Measurements from ENCODE around the gene IQGAP1. TPM values are rescaled to one million over a fixed set of nuclear protein-coding genes. Genes with fewer than 3 reads are reported as not detected.
"Not testable (repeated sequence)": the region's sequence is repeated elsewhere in the genome, so short reads cannot be mapped to it uniquely, and the experiment has no call there.

The IQGAP1 gene
- total RNA-seq, 1 donor from 2014 or later, result 39.4 TPM

GRCh38 chr15:90402223-90402622 is 14.2 kb downstream of the IQGAP1 start:
- DNase-seq (peak; percentile 52), ATAC-seq (ENCODE audit: poor library complexity) (peak; percentile 55)
- intact Hi-C loops (cut with DNase I), result no loop called here

GRCh38 chr15:90402767-90403166 is 14.7 kb downstream of the IQGAP1 start:
- intact Hi-C loops (cut with DNase I), result no loop called here
- no peak for DNase-seq
- ATAC-seq (ENCODE audit: poor library complexity), result no peak

GRCh38 chr15:90405055-90405607 is 17.1 kb downstream of the IQGAP1 start:
- DNase-seq, result no peak
- intact Hi-C loops (cut with DNase I), result no loop called here
- no peak for ATAC-seq (ENCODE audit: poor library complexity)

- no peak for ATAC-seq (ENCODE audit: poor library complexity)
- no peak for DNase-seq
- intact Hi-C loops (cut with DNase I), result no loop called here
These were observed 19.3 kb downstream of the IQGAP1 start for GRCh38 chr15:90407336-90407735.

DNA sequence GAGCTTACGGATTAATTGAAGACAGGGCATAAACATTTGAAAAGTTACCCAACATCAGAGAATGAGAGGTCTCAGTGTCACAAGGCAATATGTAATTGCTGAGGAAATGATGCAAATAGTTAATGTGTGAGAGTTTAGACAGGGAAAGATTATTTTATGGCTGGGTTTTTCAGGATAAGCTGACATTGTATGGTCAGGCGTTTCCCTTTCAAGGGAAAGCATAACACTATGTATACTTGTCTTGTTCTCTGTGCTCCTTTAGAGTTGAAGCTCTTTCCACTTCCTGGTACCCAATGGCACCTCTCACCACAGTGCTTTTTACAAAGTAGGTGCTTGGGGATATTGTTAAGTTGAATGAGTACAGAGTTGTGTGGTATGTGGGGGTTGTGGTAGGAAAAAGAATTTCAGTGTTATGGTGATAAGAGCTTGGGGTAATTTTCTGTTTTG is 19.9 kb downstream of the IQGAP1 start:
- intact Hi-C loops (cut with DNase I), result no loop called here
- no peak for DNase-seq
- peak; percentile 32 for ATAC-seq (ENCODE audit: poor library complexity)

DNA sequence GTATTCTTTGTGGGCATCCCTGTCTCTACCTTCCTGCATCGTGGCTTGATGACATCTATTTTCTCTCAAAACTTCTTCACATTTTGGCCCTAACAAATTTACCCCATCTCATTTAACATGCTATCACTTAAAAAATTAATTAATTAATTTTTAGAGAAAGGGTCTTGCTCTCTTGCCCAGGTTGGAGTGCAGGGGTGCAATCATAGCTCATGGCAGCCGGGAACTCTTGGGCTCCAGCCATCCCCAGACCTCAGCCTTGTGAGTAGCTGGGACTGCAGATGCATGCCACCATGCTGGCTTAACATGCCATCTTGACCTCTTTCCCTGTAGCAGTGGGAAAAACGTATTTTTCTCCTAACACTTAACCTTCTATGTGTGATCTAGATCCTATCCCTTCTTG is 20.6 kb downstream of the IQGAP1 start:
- ATAC-seq (ENCODE audit: poor library complexity) (no peak), DNase-seq (no peak)
- intact Hi-C loops (cut with DNase I), result no loop called here

GRCh38 chr15:90409587-90409986 is 21.5 kb downstream of the IQGAP1 start:
- ATAC-seq (ENCODE audit: poor library complexity); intact Hi-C loops (cut with DNase I); DNase-seq: not testable (repeated sequence)

DNA sequence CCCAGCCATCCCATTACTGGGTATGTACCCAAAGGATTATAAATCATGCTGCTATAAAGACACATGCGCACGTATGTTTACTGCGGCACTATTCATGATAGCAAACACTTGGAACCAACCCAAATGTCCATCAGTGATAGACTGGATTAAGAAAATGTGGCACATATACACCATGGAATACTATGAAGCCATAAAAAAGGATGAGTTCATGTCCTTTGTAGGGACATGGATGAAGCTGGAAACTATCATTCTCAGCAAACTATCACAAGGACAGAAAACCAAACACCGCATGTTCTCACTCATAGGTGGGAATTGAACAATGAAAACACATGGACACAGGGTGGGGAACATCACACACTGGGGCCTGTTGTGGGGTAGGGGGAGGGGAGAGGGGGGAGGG is 22.3 kb downstream of the IQGAP1 start:
- ATAC-seq (ENCODE audit: poor library complexity); intact Hi-C loops (cut with DNase I); DNase-seq: not testable (repeated sequence)

DNA sequence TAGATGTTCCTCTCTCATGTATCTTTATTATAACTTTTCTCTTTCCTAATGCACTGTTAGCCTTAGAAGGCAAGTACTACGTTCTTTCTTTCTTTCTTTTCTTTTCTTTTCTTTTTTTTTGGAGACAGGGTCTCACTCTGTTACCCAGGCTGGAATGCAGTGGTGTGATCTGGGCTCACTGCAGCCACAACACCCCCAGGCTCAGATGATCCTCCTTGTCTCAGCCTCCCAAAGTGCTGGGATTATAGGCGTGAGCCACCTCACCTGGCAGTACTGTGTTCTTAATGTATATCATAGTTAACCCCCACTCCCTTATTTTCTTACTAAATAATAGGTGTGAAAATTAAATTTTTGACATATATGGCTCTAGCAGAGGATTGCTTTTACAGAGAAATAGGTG is 23.1 kb downstream of the IQGAP1 start:
- DNase-seq (no peak), ATAC-seq (ENCODE audit: poor library complexity) (no peak)
- intact Hi-C loops (cut with DNase I), result no loop called here

GRCh38 chr15:90412356-90413194 is 24.5 kb downstream of the IQGAP1 start:
- ATAC-seq (ENCODE audit: poor library complexity) (peak; percentile 83), DNase-seq (no peak)
- intact Hi-C loops (cut with DNase I), result no loop called here

GRCh38 chr15:90413411-90414379 is 25.7 kb downstream of the IQGAP1 start:
- no peak for DNase-seq
- intact Hi-C loops (cut with DNase I), result no loop called here
- ATAC-seq (ENCODE audit: poor library complexity), result peak; percentile 30

GRCh38 chr15:90414408-90415028 is 26.5 kb downstream of the IQGAP1 start:
- ATAC-seq (ENCODE audit: poor library complexity) (no peak), DNase-seq (no peak)
- intact Hi-C loops (cut with DNase I), result no loop called here

DNA sequence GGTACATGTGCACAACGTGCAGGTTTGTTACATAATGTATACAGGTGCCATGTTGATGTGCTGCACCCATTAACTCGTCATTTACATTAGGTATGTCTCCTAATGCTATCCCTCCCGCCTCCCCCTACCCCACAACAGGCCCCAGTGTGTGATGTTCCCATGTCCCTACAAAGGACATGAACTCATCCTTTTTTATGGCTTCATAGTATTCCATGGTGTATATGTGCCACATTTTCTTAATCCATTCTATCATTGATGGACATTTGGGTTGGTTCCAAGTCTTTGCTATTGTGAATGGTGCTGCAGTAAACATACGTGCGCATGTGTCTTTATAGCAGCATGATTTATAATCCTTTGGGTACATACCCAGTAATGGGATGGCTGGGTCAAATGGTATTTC is 28.0 kb downstream of the IQGAP1 start:
- ATAC-seq (ENCODE audit: poor library complexity); intact Hi-C loops (cut with DNase I); DNase-seq: not testable (repeated sequence)

GRCh38 chr15:90418627-90419026 is 30.6 kb downstream of the IQGAP1 start:
- ATAC-seq (ENCODE audit: poor library complexity), result no peak
- intact Hi-C loops (cut with DNase I), result no loop called here

DNA sequence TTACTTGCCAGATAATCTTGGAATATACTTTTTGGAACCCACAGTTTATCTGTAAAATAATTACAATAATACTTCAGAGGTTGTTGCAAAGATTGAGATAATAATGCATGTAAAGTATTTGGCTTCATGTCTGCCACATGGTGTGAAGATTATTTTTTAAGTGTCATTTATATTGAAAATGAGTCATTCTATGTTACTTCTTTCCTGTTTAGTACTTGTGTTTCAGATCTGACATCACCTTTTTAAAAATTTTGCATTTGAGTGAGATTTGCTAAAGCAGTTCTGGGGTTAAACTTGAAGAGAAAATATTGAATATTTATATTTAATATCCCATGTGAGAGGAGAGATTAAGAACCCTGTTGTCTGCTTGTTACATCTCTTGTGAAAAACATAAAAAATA is 31.2 kb downstream of the IQGAP1 start:
- ATAC-seq (ENCODE audit: poor library complexity), result no peak
- intact Hi-C loops (cut with DNase I), result no loop called here

More at GRCh38 chr15:90418627-90419026, 30.6 kb downstream of the IQGAP1 start:
- no peak for DNase-seq

GRCh38 chr15:90419738-90420406 is 31.8 kb downstream of the IQGAP1 start:
- DNase-seq (no peak), ATAC-seq (ENCODE audit: poor library complexity) (peak; percentile 44)
- intact Hi-C loops (cut with DNase I), result no loop called here

More for the DNA sequence above, 31.2 kb downstream of the IQGAP1 start:
- DNase-seq, result no peak

DNA sequence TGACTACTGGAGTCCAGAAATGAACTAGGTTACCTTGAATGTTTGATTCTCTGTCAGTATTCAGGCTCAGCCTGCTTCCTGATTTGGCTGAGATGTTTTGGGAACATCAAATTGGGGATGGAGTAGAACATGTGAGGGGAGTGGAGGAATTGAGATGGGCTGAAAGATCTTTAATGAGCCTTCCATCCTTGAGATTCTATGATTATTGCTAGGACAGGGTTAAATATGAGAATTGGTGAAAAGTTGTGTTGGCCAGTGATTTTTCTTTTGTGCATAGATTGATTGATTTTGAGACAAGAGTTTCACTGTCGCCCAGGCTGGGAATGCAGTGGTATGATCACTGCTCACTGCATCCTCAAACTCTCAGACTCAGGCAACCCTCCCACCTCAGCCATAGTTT is 32.4 kb downstream of the IQGAP1 start:
- intact Hi-C loops (cut with DNase I), result no loop called here

GRCh38 chr15:90421527-90421926 is 33.5 kb downstream of the IQGAP1 start:
- intact Hi-C loops (cut with DNase I), result no loop called here
- DNase-seq (no peak), ATAC-seq (ENCODE audit: poor library complexity) (no peak)

More for the DNA sequence above, 32.4 kb downstream of the IQGAP1 start:
- DNase-seq, result no peak
- no peak for ATAC-seq (ENCODE audit: poor library complexity)

All from Right ventricle myocardium superior (tissue), 1 donor.